Measurements from ENCODE around the gene CA5A. TPM values are rescaled to one million over a fixed set of nuclear protein-coding genes. Genes with fewer than 3 reads are reported as not detected.
A peak's percentile ranks its signal among the peaks of the same experiment; 100 is the strongest.

The CA5A gene
- total and polyA plus RNA-seq, 2 of the 13 experiments (the other 11 are each of a cell fraction or from before 2014, with no cell fraction given), result 66.8 to 106 TPM

GRCh38 chr16:87951552-87952538, 15.5 kb upstream of the CA5A start (continued):
- TF ChIP-seq TRIM22 (IDR thresholded peaks at IDR 0.05) (no peak), YY1 (IDR thresholded peaks at IDR 0.05; ENCODE audit: insufficient read depth, insufficient replicate concordance, low read depth, low read length) (no peak), KDM1A (CRISPR knock-in tag; IDR thresholded peaks at IDR 0.05) (no peak), ZNF660 (CRISPR knock-in tag; IDR thresholded peaks at IDR 0.05; ENCODE audit: borderline replicate concordance, low read depth) (no peak), KDM5A (IDR thresholded peaks at IDR 0.05; ENCODE audit: borderline replicate concordance, low read length) (peak; percentile 58), ZNF256 (CRISPR knock-in tag; conservative IDR thresholded peaks at IDR 0.05) (peak; percentile 32; the same call in 1 of the 2 replicates), ZFX (CRISPR knock-in tag; IDR thresholded peaks at IDR 0.05; ENCODE audit: low read depth) (no peak), ZBTB40 (IDR thresholded peaks at IDR 0.05) (no peak), ZBTB40 (CRISPR knock-in tag; IDR thresholded peaks at IDR 0.05) (peak; percentile 34; the same call in 1 of the 2 replicates), ZNF234 (CRISPR knock-in tag; conservative IDR thresholded peaks at IDR 0.05) (no peak; the same call in 1 of the 2 replicates)
- TF ChIP-seq, protein P1, sequence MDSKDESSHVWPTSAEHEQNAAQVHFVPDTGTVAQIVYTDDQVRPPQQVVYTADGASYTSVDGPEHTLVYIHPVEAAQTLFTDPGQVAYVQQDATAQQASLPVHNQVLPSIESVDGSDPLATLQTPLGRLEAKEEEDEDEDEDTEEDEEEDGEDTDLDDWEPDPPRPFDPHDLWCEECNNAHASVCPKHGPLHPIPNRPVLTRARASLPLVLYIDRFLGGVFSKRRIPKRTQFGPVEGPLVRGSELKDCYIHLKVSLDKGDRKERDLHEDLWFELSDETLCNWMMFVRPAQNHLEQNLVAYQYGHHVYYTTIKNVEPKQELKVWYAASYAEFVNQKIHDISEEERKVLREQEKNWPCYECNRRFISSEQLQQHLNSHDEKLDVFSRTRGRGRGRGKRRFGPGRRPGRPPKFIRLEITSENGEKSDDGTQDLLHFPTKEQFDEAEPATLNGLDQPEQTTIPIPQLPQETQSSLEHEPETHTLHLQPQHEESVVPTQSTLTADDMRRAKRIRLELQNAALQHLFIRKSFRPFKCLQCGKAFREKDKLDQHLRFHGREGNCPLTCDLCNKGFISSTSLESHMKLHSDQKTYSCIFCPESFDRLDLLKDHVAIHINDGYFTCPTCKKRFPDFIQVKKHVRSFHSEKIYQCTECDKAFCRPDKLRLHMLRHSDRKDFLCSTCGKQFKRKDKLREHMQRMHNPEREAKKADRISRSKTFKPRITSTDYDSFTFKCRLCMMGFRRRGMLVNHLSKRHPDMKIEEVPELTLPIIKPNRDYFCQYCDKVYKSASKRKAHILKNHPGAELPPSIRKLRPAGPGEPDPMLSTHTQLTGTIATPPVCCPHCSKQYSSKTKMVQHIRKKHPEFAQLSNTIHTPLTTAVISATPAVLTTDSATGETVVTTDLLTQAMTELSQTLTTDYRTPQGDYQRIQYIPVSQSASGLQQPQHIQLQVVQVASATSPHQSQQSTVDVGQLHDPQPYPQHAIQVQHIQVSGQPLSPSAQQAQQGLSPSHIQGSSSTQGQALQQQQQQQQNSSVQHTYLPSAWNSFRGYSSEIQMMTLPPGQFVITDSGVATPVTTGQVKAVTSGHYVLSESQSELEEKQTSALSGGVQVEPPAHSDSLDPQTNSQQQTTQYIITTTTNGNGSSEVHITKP (CRISPR knock-in tag; IDR thresholded peaks at IDR 0.05; ENCODE audit: low read depth), result no peak
